HepG2 (cell line): ENCODE data around the gene TMEM41B. TPM values are rescaled to one million over a fixed set of nuclear protein-coding genes. Genes with fewer than 3 reads are reported as not detected.

ENCODE experiments used
- ATAC-seq: fragments of 200-7000 bp; cut with Tn5 transposase; 3 replicates; pipeline ENCODE4 v1.9.1; 2020; ENCODE audit warnings: mild to moderate bottlenecking, moderate library complexity
- BruUV-seq: library from RNA; stranded (reverse); fragments of 400-500 nt; replicated peaks from 2 replicates; lab custom pipeline; 2021; lab: Mats Ljungman, UMichigan
- CTCF ChIA-PET: fragments of 300-600 bp; formaldehyde crosslinking; extraction: SDS; loops from one replicate; lab custom pipeline; 2021; ENCODE audit warnings: low total read pairs, inconsistent platforms, low intra/inter-chr PET ratio; lab: Yijun Ruan, JAX
- POLR2A ChIA-PET: fragments of 350-600 bp; sonication (Branson Sonifier 250); formaldehyde crosslinking; loops from one replicate; lab custom pipeline; 2020; ENCODE audit warnings: antibody characterized with exemption, inconsistent platforms; lab: Yijun Ruan, JAX
- DNase-seq: peaks from one replicate; pipeline ENCODE4 v3.0.0-alpha.2; 2015; ENCODE audit warnings: low spot score
- FAIRE-seq: peaks from 3 replicates; lab custom pipeline; 2011; peaks lifted over from hg19 to GRCh38; lab: Jason Lieb, UNC
- H2AFZ ChIP-seq: one replicate; pipeline ENCODE4 v1.6.1; 2011; ENCODE audit warnings: low read length, inconsistent platforms
- H3K27ac ChIP-seq: fragments of 300-600 bp; 3 replicates; pipeline ENCODE4 v1.8.0; 2011; ENCODE audit warnings: mixed run types, mild to moderate bottlenecking, mixed read lengths, low read length, inconsistent platforms; ENCODE audit not compliant: insufficient read depth; ENCODE audit errors: extremely low read length
- H3K27me3 ChIP-seq, 2 experiments: fragments of 200-600 bp in 1 of 2; 2 replicates in 1 of 2; 3 replicates in 1 of 2; pipeline versions ENCODE4 v1.6.0 to v1.8.0; 2011; ENCODE audit warnings: low read length in 2 of 2, mild to moderate bottlenecking in 2 of 2, moderate library complexity in 2 of 2, inconsistent platforms in 1 of 2; ENCODE audit not compliant: insufficient read depth in 2 of 2, control insufficient read depth in 1 of 2
- H3K36me3 ChIP-seq, 2 experiments: fragments of 200-600 bp in 1 of 2; replicated peaks in 1 of 2; 2 replicates in 1 of 2; 3 replicates in 1 of 2; pipeline versions ENCODE4 v1.5.1 to v1.8.0; 2011; ENCODE audit warnings: low read length in 2 of 2, inconsistent platforms in 1 of 2; ENCODE audit not compliant: insufficient read depth in 2 of 2, control insufficient read depth in 1 of 2
- H3K4me1 ChIP-seq: 2 replicates; pipeline ENCODE4 v1.5.1; 2012; ENCODE audit warnings: low read length, inconsistent platforms; ENCODE audit not compliant: insufficient read depth
- H3K4me2 ChIP-seq: 2 replicates; pipeline ENCODE4 v1.6.0; 2011; ENCODE audit warnings: low read depth, low read length, inconsistent platforms
- H3K4me3 ChIP-seq, 3 experiments: fragments of 200-600 bp in 1 of 3; sonication (generic), shearing (Covaris generic) in 1 of 3; replicated peaks in 1 of 3; 2 replicates each; pipeline ENCODE4 v1.5.1; 2011 to 2016; ENCODE audit warnings: low read length in 3 of 3, inconsistent platforms in 2 of 3, low read depth in 2 of 3, mild to moderate bottlenecking in 2 of 3, control low read depth in 1 of 3, mixed read lengths in 1 of 3; ENCODE audit not compliant: insufficient read depth in 1 of 3
- H3K79me2 ChIP-seq: one replicate; pipeline ENCODE4 v1.6.1; 2011; ENCODE audit warnings: low read length, inconsistent platforms; ENCODE audit not compliant: insufficient read depth
- H3K9ac ChIP-seq: 2 replicates; pipeline ENCODE4 v1.6.0; 2011; ENCODE audit warnings: mild to moderate bottlenecking, low read depth, low read length, inconsistent platforms; ENCODE audit not compliant: insufficient read depth
- H3K9me3 ChIP-seq: 2 replicates; pipeline ENCODE4 v1.5.1; 2012; ENCODE audit warnings: mild to moderate bottlenecking, low read length
- H4K20me1 ChIP-seq: 2 replicates; pipeline ENCODE4 v1.6.0; 2011; ENCODE audit warnings: inconsistent platforms, mild to moderate bottlenecking, low read length, moderate library complexity; ENCODE audit not compliant: insufficient read depth
- DR1 ChIP-seq: sonication (generic); formaldehyde crosslinking; IDR thresholded peaks from 2 replicates; pipeline ENCODE4 v1.8.0; 2021; ENCODE audit warnings: mild to moderate bottlenecking, missing genetic modification reagents, inconsistent platforms
- ERF ChIP-seq: IDR thresholded peaks from 2 replicates; pipeline ENCODE4 v1.6.1; 2018; ENCODE audit warnings: missing biosample characterization, missing genetic modification reagents
- FLYWCH1 ChIP-seq: sonication (generic); formaldehyde crosslinking; IDR thresholded peaks from 2 replicates; pipeline ENCODE4 v1.8.1; 2023; ENCODE audit warnings: mild to moderate bottlenecking, missing genetic modification reagents
- FOXK1 ChIP-seq: sonication (generic); formaldehyde crosslinking; IDR thresholded peaks from 2 replicates; pipeline ENCODE4 v1.4.0; 2020; ENCODE audit warnings: low read depth, missing genetic modification reagents, borderline replicate concordance
- GATAD2A ChIP-seq: IDR thresholded peaks from 2 replicates; pipeline ENCODE4 v1.6.1; 2016
- HNF4A ChIP-seq: sonication (generic); formaldehyde crosslinking; IDR thresholded peaks from 2 replicates; pipeline ENCODE4 v1.4.0; 2020; ENCODE audit warnings: missing genetic modification reagents
- MED8 ChIP-seq: sonication (generic); formaldehyde crosslinking; IDR thresholded peaks from 2 replicates; pipeline ENCODE4 v1.8.1; 2023; ENCODE audit warnings: mild to moderate bottlenecking, missing genetic modification reagents; ENCODE audit not compliant: insufficient replicate concordance
- MYC ChIP-seq: sonication (generic); formaldehyde crosslinking; IDR thresholded peaks from 2 replicates; pipeline ENCODE4 v1.9.0; 2021; ENCODE audit warnings: missing genetic modification reagents, borderline replicate concordance
- RNF2 ChIP-seq: fragments of 450-650 bp; conservative IDR thresholded peaks from 2 replicates; pipeline ENCODE4 v1.6.1; 2016; ENCODE audit warnings: low read depth
- SPEN ChIP-seq: sonication (generic); formaldehyde crosslinking; IDR thresholded peaks from 2 replicates; pipeline ENCODE4 v1.5.1; 2020; ENCODE audit warnings: low read depth, mild to moderate bottlenecking, missing genetic modification reagents
- ZFP82 ChIP-seq: sonication (generic); formaldehyde crosslinking; IDR thresholded peaks from 2 replicates; pipeline ENCODE4 v1.5.1; 2020; ENCODE audit warnings: mild to moderate bottlenecking, missing genetic modification reagents, borderline replicate concordance
- ZNF10 ChIP-seq: sonication (generic); formaldehyde crosslinking; IDR thresholded peaks from 2 replicates; pipeline ENCODE4 v1.4.0; 2020; ENCODE audit warnings: mild to moderate bottlenecking, low read depth, missing genetic modification reagents, borderline replicate concordance
- ZNF17 ChIP-seq: sonication (generic); formaldehyde crosslinking; IDR thresholded peaks from 2 replicates; pipeline ENCODE4 v1.5.0; 2020; ENCODE audit warnings: mild to moderate bottlenecking, missing genetic modification reagents
- ZNF644 ChIP-seq: IDR thresholded peaks from 2 replicates; pipeline ENCODE4 v1.6.1; 2016; ENCODE audit warnings: low read depth
- ZNF704 ChIP-seq: sonication (generic); formaldehyde crosslinking; IDR thresholded peaks from 2 replicates; pipeline ENCODE4 v1.8.1; 2023; ENCODE audit warnings: mild to moderate bottlenecking, inconsistent platforms, moderate library complexity, missing genetic modification reagents, borderline replicate concordance
- ZNF737 ChIP-seq: sonication (generic); formaldehyde crosslinking; IDR thresholded peaks from 2 replicates; pipeline ENCODE4 v1.5.0; 2020; ENCODE audit warnings: missing genetic modification reagents, mild to moderate bottlenecking, borderline replicate concordance
- ZNF768 ChIP-seq: sonication (generic); formaldehyde crosslinking; IDR thresholded peaks from 2 replicates; pipeline ENCODE4 v1.4.0; 2020; ENCODE audit warnings: missing genetic modification reagents
- WGBS: methylation state at CpG from one replicate; pipeline ENCODE4 v1.1.6; 2017; ENCODE audit warnings: low lambda C conversion rate; 5-methylcytosine and 5-hydroxymethylcytosine counted together
- in situ Hi-C: cut with HindIII; loops from 2 replicates; pipeline ENCODE4 v1.10.0; 2017; ENCODE audit warnings: low pct_unique_long_range_greater_than_20kb; ENCODE audit not compliant: extremely low pct_ligation_motif_present
- intact Hi-C: fragments of 100-400 bp; cut with micrococcal nuclease; formaldehyde crosslinking; loops from one replicate; pipeline ENCODE4 v1.10.0; 2022; ENCODE audit not compliant: unreplicated experiment
- polyA plus RNA-seq, 8 experiments: library from polyadenylated mRNA; depleted of rRNA in 3 of 8; stranded (reverse) in 7 of 8; unstranded in 1 of 8; fragments of >200 nt; fragmentation: Illumina TruSeq in 4 of 8; extraction: Trizol in 4 of 8; gene quantifications; 2 replicates each; pipeline versions ENCODE4 v1.2.1 to v1.2.3, GENCODE V29; 2011 to 2016; ENCODE audit warnings: low read depth in 4 of 8, missing spikeins in 1 of 8, mixed read lengths in 1 of 8; ENCODE audit not compliant: insufficient read depth in 1 of 8
- total RNA-seq, 5 experiments: library from RNA; depleted of rRNA; stranded (reverse); fragments of >200 nt; fragmentation: Illumina TruSeq; extraction: Trizol; gene quantifications; 2 replicates each; pipeline ENCODE4 v1.2.3, GENCODE V29; 2016; ENCODE audit warnings: low read depth in 1 of 5
- TF ChIP-seq, protein P1 (sequence below): sonication (generic); formaldehyde crosslinking; IDR thresholded peaks from 2 replicates; pipeline ENCODE4 v1.5.1; 2020; ENCODE audit warnings: mild to moderate bottlenecking, moderate library complexity, missing genetic modification reagents

Gene TMEM41B
- total and polyA plus RNA-seq, 2 of the 13 experiments (the other 11 are each of a cell fraction or from before 2014, with no cell fraction given) = 36.8 to 48.1 TPM

- Histone ChIP-seq H3K9me3 (no peaks in the 10 kb centered on the region), H3K4me3 (no peak overlapping the region), H3K9ac (no peak overlapping the region), H3K79me2 (no peaks in the 10 kb centered on the region), H2AFZ (no peak overlapping the region), H4K20me1 (no peaks in the 10 kb centered on the region), H3K27ac (no peak overlapping the region), H3K36me3 (peaks cover 0 to 14% of the 10 kb centered on the region in 2 experiments; a peak in 2 of 5 replicates), H3K4me1 (no peaks in the 10 kb centered on the region), H3K4me2 (no peak overlapping the region), H3K27me3 (no peaks in the 10 kb centered on the region)
- FAIRE-seq (no peak), DNase-seq (no peak), ATAC-seq (no peak)
- in situ Hi-C loops = no loop called here
- POLR2A ChIA-PET = interaction anchor here (0.6 kb wide), 1 partner anchor 79 kb away, joined by 3 read pairs; no protein-coding TSS in a partner anchor
- intact Hi-C loops = no loop called here
- TF ChIP-seq ZNF10 = no peak
- TF ChIP-seq FOXK1 (CRISPR knock-in tag) = no peak
- TF ChIP-seq MYC (CRISPR knock-in tag) = no peak
- TF ChIP-seq ZFP82 = no peak
- TF ChIP-seq FLYWCH1 (CRISPR knock-in tag) = no peak
- no peak for TF ChIP-seq RNF2
- TF ChIP-seq ERF (CRISPR knock-in tag) = no peak
- no peak for TF ChIP-seq ZNF704 (CRISPR knock-in tag)
- no peak for TF ChIP-seq ZNF17 (CRISPR knock-in tag)
- no peak for TF ChIP-seq ZNF768 (CRISPR knock-in tag)
- no peak for TF ChIP-seq DR1 (CRISPR knock-in tag)
- TF ChIP-seq ZNF737 (CRISPR knock-in tag) = no peak
- TF ChIP-seq MED8 = no peak
- TF ChIP-seq SPEN (CRISPR knock-in tag) = no peak
- TF ChIP-seq, protein P1, sequence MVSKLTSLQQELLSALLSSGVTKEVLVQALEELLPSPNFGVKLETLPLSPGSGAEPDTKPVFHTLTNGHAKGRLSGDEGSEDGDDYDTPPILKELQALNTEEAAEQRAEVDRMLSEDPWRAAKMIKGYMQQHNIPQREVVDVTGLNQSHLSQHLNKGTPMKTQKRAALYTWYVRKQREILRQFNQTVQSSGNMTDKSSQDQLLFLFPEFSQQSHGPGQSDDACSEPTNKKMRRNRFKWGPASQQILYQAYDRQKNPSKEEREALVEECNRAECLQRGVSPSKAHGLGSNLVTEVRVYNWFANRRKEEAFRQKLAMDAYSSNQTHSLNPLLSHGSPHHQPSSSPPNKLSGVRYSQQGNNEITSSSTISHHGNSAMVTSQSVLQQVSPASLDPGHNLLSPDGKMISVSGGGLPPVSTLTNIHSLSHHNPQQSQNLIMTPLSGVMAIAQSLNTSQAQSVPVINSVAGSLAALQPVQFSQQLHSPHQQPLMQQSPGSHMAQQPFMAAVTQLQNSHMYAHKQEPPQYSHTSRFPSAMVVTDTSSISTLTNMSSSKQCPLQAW (CRISPR knock-in tag) = no peak
- no peak for TF ChIP-seq HNF4A (CRISPR knock-in tag)
- TF ChIP-seq GATAD2A (CRISPR knock-in tag) = no peak
- TF ChIP-seq ZNF644 (CRISPR knock-in tag) = no peak
- BruUV-seq = no TSS peak
- CTCF ChIA-PET = no interaction called here
- 96% methylated on average over 14 of the region's 14 CpGs for WGBS
Observed at GRCh38 chr11:9285850-9286587, 28.4 kb downstream of the TMEM41B start.
